HL-60 (cell line): ENCODE results near the gene DDX60.

ENCODE experiments used
- DNase-seq, 2 experiments: peaks; one replicate each; pipeline ENCODE4 v3.0.0-alpha.2; 2010 to 2020; ENCODE audit warnings: low read depth in 1 of 2, low spot score in 1 of 2
- H3K27ac ChIP-seq: fragments of 250-450 bp; sonication (Bioruptor Pico); replicated peaks from 2 replicates; pipeline ENCODE4 v1.5.1; 2020; ENCODE audit warnings: mild to moderate bottlenecking, moderate library complexity
- H3K27me3 ChIP-seq: fragments of 250-450 bp; sonication (Bioruptor Pico); 2 replicates; pipeline ENCODE4 v1.5.1; 2021; ENCODE audit warnings: mild to moderate bottlenecking, moderate library complexity; ENCODE audit not compliant: insufficient read depth, poor library complexity, severe bottlenecking
- H3K4me3 ChIP-seq: replicated peaks from 2 replicates; pipeline ENCODE4 v1.5.1; 2011; ENCODE audit warnings: mild to moderate bottlenecking, control low read depth, low read length; ENCODE audit not compliant: insufficient read depth
- CTCF ChIP-seq: IDR thresholded peaks from one replicate; pipeline ENCODE4 v1.5.1; 2011; ENCODE audit warnings: low read length, control low read depth, inconsistent platforms; ENCODE audit not compliant: insufficient read depth
- GABPA ChIP-seq: IDR thresholded peaks from 2 replicates; pipeline ENCODE4 v1.6.1; 2012; ENCODE audit warnings: low read depth
- POLR2AphosphoS5 ChIP-seq: IDR thresholded peaks from 2 replicates; pipeline ENCODE4 v1.6.1; 2012; ENCODE audit warnings: low read depth
- SPI1 ChIP-seq: IDR thresholded peaks from 2 replicates; pipeline ENCODE4 v1.6.1; 2012; ENCODE audit warnings: low read depth, mild to moderate bottlenecking, borderline replicate concordance
- TF ChIP-seq, protein P1 (sequence below): IDR thresholded peaks from 2 replicates; pipeline ENCODE4 v1.6.1; 2012; ENCODE audit warnings: low read depth; ENCODE audit not compliant: insufficient replicate concordance

The DDX60 gene

GRCh38 chr4:168272488-168272887 lies 46.1 kb downstream of the DDX60 start:
- no peak for DNase-seq
- H3K27me3 ChIP-seq = no peaks in the 10 kb centered on the region
- H3K27ac ChIP-seq = no peak overlapping the region
- H3K4me3 ChIP-seq = no peak overlapping the region
- TF ChIP-seq CTCF (no peak), GABPA (no peak), SPI1 (no peak), POLR2AphosphoS5 (no peak)
- TF ChIP-seq, protein P1, sequence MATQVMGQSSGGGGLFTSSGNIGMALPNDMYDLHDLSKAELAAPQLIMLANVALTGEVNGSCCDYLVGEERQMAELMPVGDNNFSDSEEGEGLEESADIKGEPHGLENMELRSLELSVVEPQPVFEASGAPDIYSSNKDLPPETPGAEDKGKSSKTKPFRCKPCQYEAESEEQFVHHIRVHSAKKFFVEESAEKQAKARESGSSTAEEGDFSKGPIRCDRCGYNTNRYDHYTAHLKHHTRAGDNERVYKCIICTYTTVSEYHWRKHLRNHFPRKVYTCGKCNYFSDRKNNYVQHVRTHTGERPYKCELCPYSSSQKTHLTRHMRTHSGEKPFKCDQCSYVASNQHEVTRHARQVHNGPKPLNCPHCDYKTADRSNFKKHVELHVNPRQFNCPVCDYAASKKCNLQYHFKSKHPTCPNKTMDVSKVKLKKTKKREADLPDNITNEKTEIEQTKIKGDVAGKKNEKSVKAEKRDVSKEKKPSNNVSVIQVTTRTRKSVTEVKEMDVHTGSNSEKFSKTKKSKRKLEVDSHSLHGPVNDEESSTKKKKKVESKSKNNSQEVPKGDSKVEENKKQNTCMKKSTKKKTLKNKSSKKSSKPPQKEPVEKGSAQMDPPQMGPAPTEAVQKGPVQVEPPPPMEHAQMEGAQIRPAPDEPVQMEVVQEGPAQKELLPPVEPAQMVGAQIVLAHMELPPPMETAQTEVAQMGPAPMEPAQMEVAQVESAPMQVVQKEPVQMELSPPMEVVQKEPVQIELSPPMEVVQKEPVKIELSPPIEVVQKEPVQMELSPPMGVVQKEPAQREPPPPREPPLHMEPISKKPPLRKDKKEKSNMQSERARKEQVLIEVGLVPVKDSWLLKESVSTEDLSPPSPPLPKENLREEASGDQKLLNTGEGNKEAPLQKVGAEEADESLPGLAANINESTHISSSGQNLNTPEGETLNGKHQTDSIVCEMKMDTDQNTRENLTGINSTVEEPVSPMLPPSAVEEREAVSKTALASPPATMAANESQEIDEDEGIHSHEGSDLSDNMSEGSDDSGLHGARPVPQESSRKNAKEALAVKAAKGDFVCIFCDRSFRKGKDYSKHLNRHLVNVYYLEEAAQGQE = no peak

- no peak for DNase-seq
- TF ChIP-seq, protein P1 = no peak
- TF ChIP-seq POLR2AphosphoS5 (no peak), SPI1 (no peak), GABPA (no peak), CTCF (no peak)
- Histone ChIP-seq H3K27ac (no peak overlapping the region), H3K4me3 (no peak overlapping the region), H3K27me3 (no peaks in the 10 kb centered on the region)
Observed at GRCh38 chr4:168269896-168270295, 48.7 kb downstream of the DDX60 start.

GRCh38 chr4:168265327-168265726 lies 53.2 kb downstream of the DDX60 start:
- Histone ChIP-seq H3K27ac (no peak overlapping the region), H3K4me3 (no peak overlapping the region), H3K27me3 (no peaks in the 10 kb centered on the region)
- DNase-seq = no peak
- TF ChIP-seq POLR2AphosphoS5 (no peak), CTCF (no peak), SPI1 (no peak), GABPA (no peak)
- TF ChIP-seq, protein P1 = no peak
